Prostate gland (tissue), 2 donors: ENCODE measurements around the gene TBXA2R. TPM values are rescaled to one million over a fixed set of nuclear protein-coding genes. Genes with fewer than 3 reads are reported as not detected.

Source experiments
- DNase-seq: peaks from one replicate; pipeline ENCODE4 v3.0.0-alpha.2; 2019; ENCODE audit warnings: low spot score
- H3K27ac ChIP-seq, 2 donors: fragments of 200-600 bp; sonication (generic); 2 replicates each; pipeline ENCODE4 v1.5.1; 2017 to 2019
- H3K27me3 ChIP-seq: fragments of 200-600 bp; sonication (generic); replicated peaks from 2 replicates; pipeline ENCODE4 v1.5.1; 2019; ENCODE audit not compliant: insufficient read depth
- H3K36me3 ChIP-seq, 2 donors: fragments of 200-600 bp; sonication (generic); 1 replicate in 1 of 2; 2 replicates in 1 of 2; pipeline versions ENCODE4 v1.5.1 to v1.8.1; 2017 to 2019
- H3K4me1 ChIP-seq: fragments of 200-600 bp; sonication (generic); replicated peaks from 2 replicates; pipeline ENCODE4 v1.5.1; 2019
- H3K4me3 ChIP-seq, 2 donors: fragments of 200-600 bp; sonication (generic); 2 replicates each; pipeline ENCODE4 v1.5.1; 2017 to 2019
- H3K9me3 ChIP-seq: fragments of 200-600 bp; sonication (generic); 2 replicates; pipeline ENCODE4 v1.5.1; 2017
- POLR2A ChIP-seq: fragments of 450-650 bp; IDR thresholded peaks from one replicate; pipeline ENCODE4 v1.6.1; 2016; ENCODE audit warnings: antibody characterized with exemption, mild to moderate bottlenecking
- POLR2AphosphoS5 ChIP-seq: sonication (generic); formaldehyde crosslinking; IDR thresholded peaks from one replicate; pipeline ENCODE4 v1.6.1; 2017; ENCODE audit warnings: antibody characterized with exemption
- WGBS: methylation state at CpG from one replicate; pipeline ENCODE4 v1.1.5; 2018; 5-methylcytosine and 5-hydroxymethylcytosine counted together
- intact Hi-C: fragments of 100-400 bp; cut with DNase I; formaldehyde crosslinking; loops from one replicate; pipeline ENCODE4 v1.14.2; 2022
- total RNA-seq, 2 donors: library from RNA; depleted of rRNA; stranded (reverse); fragments of >200 nt; gene quantifications; one replicate each; pipeline ENCODE4 v1.1.0, GENCODE V29; 2016
- TF ChIP-seq, protein P1 (sequence below), 4 experiments: fragments of 200-600 bp in 2 of 4; fragments of 450-650 bp in 2 of 4; sonication (generic) in 2 of 4; IDR thresholded peaks; 1 replicate in 3 of 4; 2 replicates in 1 of 4; pipeline ENCODE4 v1.5.1; 2016 to 2019; ENCODE audit warnings: antibody characterized with exemption in 4 of 4, mild to moderate bottlenecking in 2 of 4, moderate library complexity in 2 of 4

Gene TBXA2R
- total RNA-seq, 2 donors from 2014 or later = 1.1 to 4.0 TPM

DNA sequence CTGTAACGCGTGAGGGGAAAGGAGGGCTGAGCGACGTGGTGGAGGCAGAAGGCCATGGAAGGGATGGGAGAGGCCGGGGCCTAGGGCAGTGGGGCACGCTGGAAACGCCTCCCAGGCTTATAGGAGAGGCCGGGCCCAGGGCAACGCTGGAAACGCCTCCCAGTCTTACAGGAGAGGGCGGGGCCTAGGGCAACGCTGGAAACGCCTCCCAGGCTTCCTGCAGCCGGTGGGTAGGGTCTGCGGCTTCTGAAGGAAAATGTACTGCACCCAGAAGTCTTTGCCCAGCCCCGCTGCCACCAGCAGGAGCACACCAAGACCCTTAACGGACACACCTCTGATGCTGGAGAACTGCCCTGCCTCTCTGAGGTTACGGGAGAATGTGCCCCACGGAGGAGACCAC lies 10.8 kb upstream of the TBXA2R start:
- DNase-seq = no peak
- no peaks in the 10 kb centered on the region for H3K9me3 ChIP-seq
- no peaks in the 10 kb centered on the region for H3K4me1 ChIP-seq
- no peaks in the 10 kb centered on the region for H3K27me3 ChIP-seq
- no peak overlapping the region for H3K27ac ChIP-seq
- no peak for TF ChIP-seq POLR2AphosphoS5
- TF ChIP-seq, protein P1, sequence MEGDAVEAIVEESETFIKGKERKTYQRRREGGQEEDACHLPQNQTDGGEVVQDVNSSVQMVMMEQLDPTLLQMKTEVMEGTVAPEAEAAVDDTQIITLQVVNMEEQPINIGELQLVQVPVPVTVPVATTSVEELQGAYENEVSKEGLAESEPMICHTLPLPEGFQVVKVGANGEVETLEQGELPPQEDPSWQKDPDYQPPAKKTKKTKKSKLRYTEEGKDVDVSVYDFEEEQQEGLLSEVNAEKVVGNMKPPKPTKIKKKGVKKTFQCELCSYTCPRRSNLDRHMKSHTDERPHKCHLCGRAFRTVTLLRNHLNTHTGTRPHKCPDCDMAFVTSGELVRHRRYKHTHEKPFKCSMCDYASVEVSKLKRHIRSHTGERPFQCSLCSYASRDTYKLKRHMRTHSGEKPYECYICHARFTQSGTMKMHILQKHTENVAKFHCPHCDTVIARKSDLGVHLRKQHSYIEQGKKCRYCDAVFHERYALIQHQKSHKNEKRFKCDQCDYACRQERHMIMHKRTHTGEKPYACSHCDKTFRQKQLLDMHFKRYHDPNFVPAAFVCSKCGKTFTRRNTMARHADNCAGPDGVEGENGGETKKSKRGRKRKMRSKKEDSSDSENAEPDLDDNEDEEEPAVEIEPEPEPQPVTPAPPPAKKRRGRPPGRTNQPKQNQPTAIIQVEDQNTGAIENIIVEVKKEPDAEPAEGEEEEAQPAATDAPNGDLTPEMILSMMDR (IDR thresholded peaks at IDR 0.05) = no peak
- TF ChIP-seq POLR2A = no peak
- no peak overlapping the region for H3K4me3 ChIP-seq
- WGBS = 62% methylated on average over 18 of the region's 19 CpGs
- H3K36me3 ChIP-seq = peaks cover 0 to 6% of the 10 kb centered on the region in 2 donors
- intact Hi-C loops = loop anchor here (5.0 to 10.0 kb wide), 2 partner anchors 70 to 313 kb away; no protein-coding TSS in a partner anchor

DNA sequence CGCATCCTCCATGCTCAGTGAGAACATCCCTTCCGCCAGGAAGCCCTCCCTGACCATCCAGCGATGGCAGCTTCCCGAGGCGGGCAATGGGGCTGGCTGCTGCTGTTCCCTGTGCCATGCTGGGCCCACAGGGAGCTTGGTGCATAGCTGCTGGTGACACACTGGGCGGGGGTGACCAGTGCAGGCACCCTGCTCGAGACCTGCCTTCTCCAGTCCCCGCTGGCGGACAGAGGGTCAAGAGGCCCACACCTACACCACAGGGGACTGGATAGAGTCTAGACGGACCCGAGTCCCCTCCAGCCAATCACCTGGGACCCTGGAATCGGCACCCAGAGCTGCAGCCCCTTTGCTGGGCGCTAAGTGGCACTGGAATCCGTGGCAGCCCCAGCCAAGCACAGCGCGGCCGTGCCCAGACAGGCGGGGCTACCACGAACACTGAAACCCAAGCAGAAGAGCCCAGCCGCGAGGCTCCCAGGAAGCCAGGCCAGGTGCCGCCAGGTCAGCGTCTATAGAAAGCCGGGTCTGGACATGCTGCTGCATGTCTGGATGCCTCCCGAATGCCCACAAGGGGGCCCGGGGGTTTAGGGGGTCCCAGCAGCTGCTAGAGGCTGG lies 9.0 kb upstream of the TBXA2R start:
- H3K4me3 ChIP-seq = no peak overlapping the region
- 73% methylated on average over 26 of the region's 26 CpGs for WGBS
- no peaks in the 10 kb centered on the region for H3K4me1 ChIP-seq
- intact Hi-C loops = loop anchor here (5.0 to 10.0 kb wide), 2 partner anchors 68 to 311 kb away; no protein-coding TSS in a partner anchor
- no peak for TF ChIP-seq POLR2A
- TF ChIP-seq, protein P1 (IDR thresholded peaks at IDR 0.05) = no peak
- TF ChIP-seq POLR2AphosphoS5 = no peak
- no peak for DNase-seq
- H3K9me3 ChIP-seq = no peaks in the 10 kb centered on the region
- H3K36me3 ChIP-seq = peaks cover 6 to 10% of the 10 kb centered on the region in 2 donors
- H3K27ac ChIP-seq = no peak overlapping the region
- H3K27me3 ChIP-seq = no peaks in the 10 kb centered on the region

DNA sequence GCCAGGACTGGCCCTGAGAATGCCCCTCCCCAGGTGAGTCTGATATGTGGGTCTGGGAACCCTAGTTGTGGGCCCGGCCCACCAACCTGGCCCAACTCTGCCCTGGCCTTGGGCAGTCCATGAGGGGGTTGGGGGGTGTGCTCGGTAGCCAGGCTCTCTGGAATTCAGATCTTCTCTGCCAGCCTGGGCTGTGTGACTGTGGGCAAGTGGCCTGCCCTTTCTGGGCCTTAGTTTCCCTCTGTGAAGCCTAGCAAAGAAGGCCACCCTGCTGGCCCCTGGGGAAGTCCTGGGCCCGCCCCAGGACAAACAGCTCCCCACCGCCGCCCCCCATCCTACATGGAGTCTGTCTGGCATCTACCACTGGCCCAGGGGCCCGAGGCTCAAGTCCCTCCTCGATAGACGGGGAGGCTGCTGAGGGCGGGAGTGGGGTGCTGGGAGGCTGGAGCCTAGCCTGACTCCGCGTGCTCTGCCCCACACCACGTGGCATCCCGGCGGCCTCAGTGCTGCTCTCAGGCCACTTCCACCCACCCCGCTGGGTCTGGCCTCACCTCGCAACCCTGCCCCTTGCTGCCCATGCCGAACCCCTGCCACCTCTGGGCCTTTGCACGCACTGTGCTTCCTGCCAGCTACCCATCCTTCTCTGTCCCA lies 8.3 kb upstream of the TBXA2R start:
- Histone ChIP-seq H3K36me3 (peaks cover 3 to 10% of the 10 kb centered on the region in 2 donors), H3K27me3 (no peaks in the 10 kb centered on the region), H3K9me3 (no peaks in the 10 kb centered on the region), H3K27ac (no peak overlapping the region), H3K4me3 (no peak overlapping the region), H3K4me1 (no peaks in the 10 kb centered on the region)
- 95% methylated on average over 17 of the region's 18 CpGs for WGBS
- intact Hi-C loops = loop anchor here (5.0 to 10.0 kb wide), 2 partner anchors 68 to 310 kb away; no protein-coding TSS in a partner anchor
- TF ChIP-seq POLR2A (no peak), POLR2AphosphoS5 (no peak)
- TF ChIP-seq, protein P1 (IDR thresholded peaks at IDR 0.05) = no peak
- no peak for DNase-seq

DNA sequence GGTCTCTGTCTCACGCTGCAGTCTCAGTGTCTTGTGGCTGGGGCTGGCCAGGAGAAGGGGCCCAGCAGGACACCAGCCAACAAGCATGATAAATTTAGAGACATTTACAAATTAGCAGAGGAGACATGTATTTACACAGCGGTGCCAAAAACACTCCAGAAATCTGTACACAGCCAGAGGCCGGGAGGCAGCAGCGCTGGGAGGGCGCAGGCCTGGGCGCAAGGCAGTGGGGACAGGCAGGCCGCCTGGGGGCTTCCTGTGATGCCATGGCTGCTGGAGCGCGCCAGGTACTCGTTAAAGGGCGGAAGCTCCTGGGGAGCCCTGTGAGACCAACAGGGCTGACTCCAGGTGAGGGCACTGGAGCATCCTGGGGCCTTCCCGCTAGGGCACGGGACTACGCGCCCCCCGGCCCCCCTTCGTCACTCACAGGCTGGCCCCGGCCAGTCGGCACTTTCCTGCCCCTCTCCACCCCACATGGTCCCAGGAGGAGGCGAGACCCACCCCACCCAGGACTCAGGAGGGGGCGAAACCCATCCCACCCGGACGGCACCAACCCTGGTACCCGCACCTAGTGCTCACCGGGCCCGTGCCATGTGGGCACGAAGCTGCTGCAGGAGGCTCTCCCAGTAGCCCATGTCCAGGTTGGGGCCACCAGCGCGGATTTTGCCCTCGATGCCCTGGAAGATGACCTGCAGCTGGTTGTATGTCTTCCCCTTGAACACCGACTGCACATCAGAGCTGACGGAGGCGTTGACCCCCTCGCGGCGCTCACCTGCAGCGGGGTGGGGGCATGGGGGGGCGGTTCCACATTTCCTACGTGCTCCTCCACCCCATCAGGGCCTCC lies 7.4 kb upstream of the TBXA2R start:
- TF ChIP-seq, protein P1 (IDR thresholded peaks at IDR 0.05) = no peak
- TF ChIP-seq POLR2AphosphoS5 (no peak), POLR2A (no peak)
- no peak for DNase-seq
- no peaks in the 10 kb centered on the region for H3K9me3 ChIP-seq
- H3K4me3 ChIP-seq = no peak overlapping the region
- 85% methylated on average over 39 of the region's 39 CpGs for WGBS
- intact Hi-C loops = loop anchor here (10.0 kb wide), 1 partner anchor 309 kb away; no protein-coding TSS in a partner anchor
- H3K27me3 ChIP-seq = no peaks in the 10 kb centered on the region
- no peaks in the 10 kb centered on the region for H3K4me1 ChIP-seq
- peaks cover 0 to 10% of the 10 kb centered on the region in 2 donors for H3K36me3 ChIP-seq
- H3K27ac ChIP-seq = no peak overlapping the region
